Upper lobe of right lung (tissue), 1 donor: ENCODE results near the gene CHAC1. TPM values are rescaled to one million over a fixed set of nuclear protein-coding genes. Genes with fewer than 3 reads are reported as not detected.
A peak's percentile ranks its signal among the peaks of the same experiment; 100 is the strongest.
"Not testable (repeated sequence)": the region's sequence is repeated elsewhere in the genome, so short reads cannot be mapped to it uniquely, and the experiment has no call there.

Experiments used
- ATAC-seq: fragments of 200-7000 bp; cut with Tn5 transposase; one replicate; pipeline ENCODE4 v1.9.1; 2020; ENCODE audit warnings: mild to moderate bottlenecking, moderate library complexity
- DNase-seq: peaks from one replicate; pipeline ENCODE4 v3.0.0-alpha.2; 2020
- H3K27ac ChIP-seq: fragments of 200-600 bp; one replicate; pipeline ENCODE4 v1.8.0; 2022
- H3K27me3 ChIP-seq: fragments of 200-600 bp; one replicate; pipeline ENCODE4 v1.8.0; 2022; ENCODE audit warnings: mild to moderate bottlenecking
- H3K36me3 ChIP-seq: fragments of 200-600 bp; one replicate; pipeline ENCODE4 v1.8.0; 2022
- H3K4me1 ChIP-seq: fragments of 200-600 bp; one replicate; pipeline ENCODE4 v1.8.0; 2022
- H3K4me3 ChIP-seq: fragments of 200-600 bp; one replicate; pipeline ENCODE4 v1.8.0; 2022; ENCODE audit warnings: mild to moderate bottlenecking
- H3K9me3 ChIP-seq: fragments of 200-600 bp; one replicate; pipeline ENCODE4 v1.8.0; 2022
- CTCF ChIP-seq: fragments of 200-600 bp; IDR thresholded peaks from one replicate; pipeline ENCODE4 v1.8.0; 2022; ENCODE audit warnings: antibody characterized with exemption
- intact Hi-C: fragments of 100-400 bp; cut with DNase I; formaldehyde crosslinking; loops from one replicate; pipeline ENCODE4 v1.11.0; 2022
- total RNA-seq: library from RNA; stranded (reverse); fragmentation: NEBNext Ultra II Directional; extraction: Animal tissue kit (Norgen Biotek cat#: 25700); gene quantifications from one replicate; pipeline ENCODE4 v1.2.1, GENCODE V29; 2021
- donor health status: DM: no; HTN: yes; CAD: no; lungs with severe emphysema.

CHAC1 gene
- total RNA-seq, 1 donor from 2014 or later: 4.4 TPM

GRCh38 chr15:40958146-40958545, 4.9 kb downstream of the CHAC1 start:
- DNase-seq (no peak), ATAC-seq (no peak)
- peaks cover 8% of the 10 kb centered on the region for H3K4me1 ChIP-seq
- intact Hi-C loops: loop anchor here (10.0 kb wide), 1 partner anchor 57 kb away; no protein-coding TSS in a partner anchor
- H3K9me3 ChIP-seq: no peaks in the 10 kb centered on the region
- no peaks in the 10 kb centered on the region for H3K36me3 ChIP-seq
- H3K4me3 ChIP-seq: no peak overlapping the region
- no peaks in the 10 kb centered on the region for H3K27me3 ChIP-seq
- TF ChIP-seq CTCF: no peak
- H3K27ac ChIP-seq: no peak overlapping the region

GRCh38 chr15:40958723-40959122, 5.5 kb downstream of the CHAC1 start:
- Histone ChIP-seq H3K27ac (no peak overlapping the region), H3K4me1 (peaks cover 8% of the 10 kb centered on the region), H3K9me3 (no peaks in the 10 kb centered on the region), H3K27me3 (no peaks in the 10 kb centered on the region), H3K36me3 (no peaks in the 10 kb centered on the region), H3K4me3 (no peak overlapping the region)
- DNase-seq (no peak), ATAC-seq (no peak)
- no peak for TF ChIP-seq CTCF
- intact Hi-C loops: loop anchor here (10.0 kb wide), 1 partner anchor 56 kb away; no protein-coding TSS in a partner anchor

- H3K27ac ChIP-seq: no peak overlapping the region
- TF ChIP-seq CTCF: no peak
Measured at GRCh38 chr15:40959331-40960141, 6.3 kb downstream of the CHAC1 start.

GRCh38 chr15:40960151-40960885, 7.0 kb downstream of the CHAC1 start:
- no peak for ATAC-seq
- intact Hi-C loops: no loop called here
- no peak for DNase-seq
- Histone ChIP-seq H3K4me1 (peaks cover 8% of the 10 kb centered on the region), H3K4me3 (no peak overlapping the region), H3K27ac (no peak overlapping the region), H3K36me3 (no peaks in the 10 kb centered on the region), H3K27me3 (no peaks in the 10 kb centered on the region), H3K9me3 (no peaks in the 10 kb centered on the region)
- no peak for TF ChIP-seq CTCF

More at GRCh38 chr15:40959331-40960141, 6.3 kb downstream of the CHAC1 start:
- ATAC-seq (no peak), DNase-seq (no peak)
- Histone ChIP-seq H3K36me3 (no peaks in the 10 kb centered on the region), H3K4me1 (peaks cover 8% of the 10 kb centered on the region), H3K27me3 (no peaks in the 10 kb centered on the region), H3K9me3 (no peaks in the 10 kb centered on the region), H3K4me3 (no peak overlapping the region)
- intact Hi-C loops: loop anchor here (10.0 kb wide), 1 partner anchor 55 kb away; no protein-coding TSS in a partner anchor

- H3K4me3 ChIP-seq: no peak overlapping the region
- no peaks in the 10 kb centered on the region for H3K27me3 ChIP-seq
- no peaks in the 10 kb centered on the region for H3K9me3 ChIP-seq
- no peaks in the 10 kb centered on the region for H3K36me3 ChIP-seq
- DNase-seq (peak; percentile 80), ATAC-seq (peak; percentile 91)
- intact Hi-C loops: no loop called here
- TF ChIP-seq CTCF: no peak
- no peak overlapping the region for H3K27ac ChIP-seq
- H3K4me1 ChIP-seq: peaks cover 8% of the 10 kb centered on the region
Measured at GRCh38 chr15:40960925-40961324, 7.7 kb downstream of the CHAC1 start.

- H3K36me3 ChIP-seq, DNase-seq, H3K4me3 ChIP-seq, intact Hi-C loops, H3K27ac ChIP-seq, ATAC-seq, H3K9me3 ChIP-seq, H3K27me3 ChIP-seq: not testable (repeated sequence)
- peaks cover 11% of the 10 kb centered on the region for H3K4me1 ChIP-seq
Measured at GRCh38 chr15:40961740-40962139, 8.5 kb downstream of the CHAC1 start.

- H3K4me3 ChIP-seq, intact Hi-C loops, H3K9me3 ChIP-seq, ATAC-seq, DNase-seq, H3K36me3 ChIP-seq, H3K27ac ChIP-seq, H3K27me3 ChIP-seq: not testable (repeated sequence)
- H3K4me1 ChIP-seq: peaks cover 11% of the 10 kb centered on the region
Measured at GRCh38 chr15:40962317-40962716, 9.0 kb downstream of the CHAC1 start.
